Endodermal cell (in vitro differentiated cells): Measurements from ENCODE around the gene EFCAB7. TPM values are rescaled to one million over a fixed set of nuclear protein-coding genes. Genes with fewer than 3 reads are reported as not detected.
A peak's percentile ranks its signal among the peaks of the same experiment; 100 is the strongest.

Experiments used
- DNase-seq: peaks from one replicate; pipeline ENCODE4 v3.0.0-alpha.2; 2017
- H3K27ac ChIP-seq: 2 replicates; pipeline ENCODE4 v1.5.1; 2013; ENCODE audit warnings: mild to moderate bottlenecking, low read depth, low read length, moderate library complexity
- H3K27me3 ChIP-seq: 2 replicates; pipeline ENCODE4 v1.6.1; 2013; ENCODE audit warnings: mild to moderate bottlenecking, low read length, moderate library complexity; ENCODE audit not compliant: insufficient read depth, control insufficient read depth, poor library complexity, severe bottlenecking
- H3K36me3 ChIP-seq: 2 replicates; pipeline ENCODE4 v1.7.0; 2013; ENCODE audit warnings: mild to moderate bottlenecking, low read length, moderate library complexity; ENCODE audit not compliant: control insufficient read depth, insufficient read depth
- H3K4me1 ChIP-seq: one replicate; pipeline ENCODE4 v1.7.0; 2013; ENCODE audit warnings: low read length; ENCODE audit not compliant: control insufficient read depth, insufficient read depth
- H3K4me3 ChIP-seq: 2 replicates; pipeline ENCODE4 v1.5.1; 2013; ENCODE audit warnings: mild to moderate bottlenecking, low read length, moderate library complexity
- H3K9ac ChIP-seq: 2 replicates; pipeline ENCODE4 v1.6.1; 2013; ENCODE audit warnings: mild to moderate bottlenecking, low read length, moderate library complexity; ENCODE audit not compliant: poor library complexity, severe bottlenecking; ENCODE audit errors: extremely low read depth
- H3K9me3 ChIP-seq: 2 replicates; pipeline ENCODE4 v1.6.1; 2013; ENCODE audit warnings: mild to moderate bottlenecking, low read length, moderate library complexity; ENCODE audit not compliant: control insufficient read depth
- H3K27ac Mint-ChIP-seq: 2 replicates; pipeline ENCODE4 v1.8.0; 2020; ENCODE audit warnings: mixed read lengths
- H3K27me3 Mint-ChIP-seq: 2 replicates; pipeline ENCODE4 v1.8.0; 2021; ENCODE audit warnings: mild to moderate bottlenecking, mixed read lengths; ENCODE audit not compliant: insufficient read depth
- H3K36me3 Mint-ChIP-seq: 2 replicates; pipeline ENCODE4 v1.8.0; 2020; ENCODE audit warnings: low read depth, mixed read lengths
- H3K4me1 Mint-ChIP-seq: 2 replicates; pipeline ENCODE4 v1.8.0; 2020; ENCODE audit warnings: mixed read lengths
- H3K4me3 Mint-ChIP-seq: 2 replicates; pipeline ENCODE4 v1.8.0; 2020; ENCODE audit warnings: mild to moderate bottlenecking, moderate library complexity, mixed read lengths
- H3K9me3 Mint-ChIP-seq: 2 replicates; pipeline ENCODE4 v1.8.0; 2020; ENCODE audit warnings: mild to moderate bottlenecking, mixed read lengths
- WGBS, 2 experiments: methylation state at CpG; one replicate each; pipeline versions ENCODE4 v1.1.5 to v1.1.7; 2013; ENCODE audit warnings: missing lambda C conversion rate in 2 of 2, mixed read lengths in 1 of 2; ENCODE audit not compliant: insufficient coverage in 1 of 2, insufficient read length in 1 of 2; 5-methylcytosine and 5-hydroxymethylcytosine counted together
- total RNA-seq, 2 donors: library from RNA; stranded (reverse); fragmentation: NEBNext Ultra II Directional in 1 of 2; extraction: Animal tissue kit (Norgen Biotek cat#: 25700) in 1 of 2; gene quantifications; 2 replicates in 1 of 2; 3 replicates in 1 of 2; pipeline ENCODE4 v1.2.1, GENCODE V29; 2021
- TF ChIP-seq, protein P1 (sequence below): fragments of 200-600 bp; sonication (generic); conservative IDR thresholded peaks from 2 replicates; pipeline ENCODE4 v1.5.0; 2021; ENCODE audit warnings: antibody characterized with exemption, mild to moderate bottlenecking

EFCAB7 gene
- total RNA-seq, 2 donors from 2014 or later = 9.3 to 11.5 TPM

DNA sequence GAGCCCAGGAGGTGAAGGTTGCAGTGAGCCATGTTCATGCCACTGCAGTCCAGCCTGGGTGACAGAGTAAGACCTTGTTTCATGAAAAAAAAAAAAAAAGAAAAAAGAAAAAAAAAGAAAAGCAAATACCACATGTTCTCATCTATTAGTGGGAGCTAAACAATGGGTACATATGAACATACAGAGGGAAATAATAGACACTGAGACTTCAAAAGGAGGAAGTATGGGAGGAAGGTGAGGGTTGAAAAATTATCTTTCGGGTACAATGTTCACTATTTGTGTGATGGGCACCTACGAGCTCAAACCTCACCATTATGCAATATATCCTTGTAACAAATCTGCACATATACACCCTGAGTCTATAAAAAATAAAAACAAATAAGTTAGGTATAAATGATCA, 6.7 kb upstream of the EFCAB7 start:
- H3K9me3 ChIP-seq = peaks cover 16% of the 10 kb centered on the region
- no peak overlapping the region for H3K27ac ChIP-seq
- H3K36me3 Mint-ChIP-seq = peaks cover 31% of the 10 kb centered on the region
- H3K27ac Mint-ChIP-seq = no peak overlapping the region
- no peaks in the 10 kb centered on the region for H3K27me3 Mint-ChIP-seq
- no peaks in the 10 kb centered on the region for H3K4me1 ChIP-seq
- DNase-seq = no peak
- H3K9me3 Mint-ChIP-seq = peaks cover 23% of the 10 kb centered on the region
- TF ChIP-seq, protein P1, sequence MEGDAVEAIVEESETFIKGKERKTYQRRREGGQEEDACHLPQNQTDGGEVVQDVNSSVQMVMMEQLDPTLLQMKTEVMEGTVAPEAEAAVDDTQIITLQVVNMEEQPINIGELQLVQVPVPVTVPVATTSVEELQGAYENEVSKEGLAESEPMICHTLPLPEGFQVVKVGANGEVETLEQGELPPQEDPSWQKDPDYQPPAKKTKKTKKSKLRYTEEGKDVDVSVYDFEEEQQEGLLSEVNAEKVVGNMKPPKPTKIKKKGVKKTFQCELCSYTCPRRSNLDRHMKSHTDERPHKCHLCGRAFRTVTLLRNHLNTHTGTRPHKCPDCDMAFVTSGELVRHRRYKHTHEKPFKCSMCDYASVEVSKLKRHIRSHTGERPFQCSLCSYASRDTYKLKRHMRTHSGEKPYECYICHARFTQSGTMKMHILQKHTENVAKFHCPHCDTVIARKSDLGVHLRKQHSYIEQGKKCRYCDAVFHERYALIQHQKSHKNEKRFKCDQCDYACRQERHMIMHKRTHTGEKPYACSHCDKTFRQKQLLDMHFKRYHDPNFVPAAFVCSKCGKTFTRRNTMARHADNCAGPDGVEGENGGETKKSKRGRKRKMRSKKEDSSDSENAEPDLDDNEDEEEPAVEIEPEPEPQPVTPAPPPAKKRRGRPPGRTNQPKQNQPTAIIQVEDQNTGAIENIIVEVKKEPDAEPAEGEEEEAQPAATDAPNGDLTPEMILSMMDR = no peak
- no peaks in the 10 kb centered on the region for H3K27me3 ChIP-seq
- no peak overlapping the region for H3K4me3 ChIP-seq
- 89% methylated on average over 1 of the region's 2 CpGs; no CpG with 5 or more reads in 1 of the 2 experiments for WGBS, 2 experiments
- no peak overlapping the region for H3K4me3 Mint-ChIP-seq
- H3K36me3 ChIP-seq = peaks cover 3% of the 10 kb centered on the region
- H3K9ac ChIP-seq = no peak overlapping the region
- H3K4me1 Mint-ChIP-seq = no peaks in the 10 kb centered on the region

DNA sequence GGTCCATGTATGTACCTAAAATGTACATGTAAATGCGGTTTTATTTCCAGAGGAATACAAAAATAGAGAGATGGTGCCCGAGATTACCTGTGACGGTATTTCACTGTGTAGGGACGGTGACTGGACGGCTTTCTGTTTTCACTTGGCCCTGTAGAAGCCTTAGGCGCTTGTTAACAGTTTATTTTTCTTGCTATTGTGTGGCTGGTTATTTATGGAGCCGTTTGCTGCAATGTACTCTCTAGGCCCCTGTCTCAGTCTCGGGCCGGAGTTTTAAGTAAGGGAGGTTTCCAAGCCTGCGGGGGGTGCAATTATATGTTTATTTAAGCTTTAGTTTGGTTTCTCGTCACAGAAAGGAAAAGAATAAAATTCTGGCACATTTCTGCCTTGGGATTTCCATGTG, 413 bp downstream of the EFCAB7 start:
- Histone ChIP-seq H3K27me3 (no peaks in the 10 kb centered on the region), H3K36me3 (no peaks in the 10 kb centered on the region), H3K9me3 (no peaks in the 10 kb centered on the region), H3K4me1 (no peaks in the 10 kb centered on the region), H3K27ac (peak overlapping the region; percentile 93), H3K9ac (peak overlapping the region; percentile 77), H3K4me3 (peak overlapping the region; percentile 95)
- Mint-ChIP-seq H3K4me3 (peak overlapping the region; percentile 85), H3K4me1 (peaks cover 11% of the 10 kb centered on the region), H3K36me3 (no peaks in the 10 kb centered on the region), H3K9me3 (no peaks in the 10 kb centered on the region), H3K27me3 (no peaks in the 10 kb centered on the region), H3K27ac (peak overlapping the region; percentile 98)
- TF ChIP-seq, protein P1 = no peak
- 0 to 9% methylated on average over 6 to 11 of the region's 11 CpGs for WGBS, 2 experiments
- no peak for DNase-seq

DNA sequence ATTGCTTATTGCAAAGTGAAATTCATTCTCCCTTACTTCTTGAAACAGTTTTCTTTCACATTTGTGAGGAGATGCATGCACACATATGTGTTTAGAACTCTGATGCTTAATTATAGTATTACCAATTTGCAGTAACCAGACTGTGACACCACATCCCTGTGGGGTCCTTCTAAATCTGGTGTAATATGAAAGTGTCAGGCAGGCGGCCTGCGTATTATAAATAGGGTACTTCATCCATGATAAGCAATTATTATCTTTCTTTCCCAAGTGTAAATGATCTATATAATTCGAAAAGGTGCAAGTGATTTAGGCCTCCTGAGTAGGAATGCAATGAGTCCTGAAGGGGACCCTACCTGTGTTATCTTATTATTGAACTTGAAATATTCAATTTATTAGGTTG, 876 bp downstream of the EFCAB7 start:
- H3K4me3 Mint-ChIP-seq = peak overlapping the region; percentile 85
- H3K27ac Mint-ChIP-seq = no peak overlapping the region
- H3K4me3 ChIP-seq = peak overlapping the region; percentile 95
- no peaks in the 10 kb centered on the region for H3K36me3 ChIP-seq
- no peaks in the 10 kb centered on the region for H3K4me1 ChIP-seq
- DNase-seq = no peak
- H3K27me3 ChIP-seq = no peaks in the 10 kb centered on the region
- no peak overlapping the region for H3K27ac ChIP-seq
- H3K27me3 Mint-ChIP-seq = no peaks in the 10 kb centered on the region
- H3K9me3 ChIP-seq = no peaks in the 10 kb centered on the region
- TF ChIP-seq, protein P1 = no peak
- H3K4me1 Mint-ChIP-seq = peaks cover 11% of the 10 kb centered on the region
- 91% methylated on average over 3 of the region's 3 CpGs; no CpG with 5 or more reads in 1 of the 2 experiments for WGBS, 2 experiments
- no peaks in the 10 kb centered on the region for H3K9me3 Mint-ChIP-seq
- no peaks in the 10 kb centered on the region for H3K36me3 Mint-ChIP-seq
- H3K9ac ChIP-seq = peak overlapping the region; percentile 77
